ENCODE measurements around the gene ULK4. TPM values are rescaled to one million over a fixed set of nuclear protein-coding genes. Genes with fewer than 3 reads are reported as not detected.

The ULK4 gene
- total RNA-seq, 4 donors from 2014 or later: 2.0 to 3.0 (median 2.3) TPM

DNA sequence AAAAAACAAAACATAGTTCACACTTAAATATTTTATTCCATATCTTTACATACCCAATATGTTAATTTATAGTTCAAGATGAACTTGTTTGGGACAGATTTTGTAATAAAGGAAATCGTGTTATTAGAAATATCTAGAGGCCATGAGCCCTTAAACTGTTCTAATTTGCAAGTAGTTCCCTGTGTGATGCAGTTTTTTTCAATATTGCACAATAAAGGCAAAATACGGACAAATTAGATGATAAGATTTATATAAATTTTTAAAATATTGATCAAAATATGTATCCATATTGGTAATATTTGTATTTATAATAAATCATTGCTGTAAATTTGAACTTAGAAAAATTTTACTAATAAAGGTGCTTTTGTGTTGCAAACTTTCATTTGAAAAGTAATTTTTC lies 738.8 kb downstream of the ULK4 start:
- DNase-seq: no peak
- Histone ChIP-seq H3K36me3 (peaks cover 2 to 19% of the 10 kb centered on the region in 2 donors), H3K27me3 (no peaks in the 10 kb centered on the region), H3K27ac (peak overlapping the region in 3 of 4 donors; percentile 36 to 50 (median 47)), H3K4me1 (peaks cover 55 to 63% of the 10 kb centered on the region in 2 donors), H3K4me3 (no peak overlapping the region), H3K9me3 (no peaks in the 10 kb centered on the region)
- intact Hi-C loops (cut with DNase I; ENCODE audit: low total_unique reads) (loop anchor here (5.0 kb wide), 1 partner anchor 696 kb away; no protein-coding TSS in a partner anchor), in situ Hi-C loops (cut with MboI; ENCODE audit: low sequenced_read_pairs in 4 of 4) (loop anchor here in 3 of 4 donors (25.0 kb wide), 2 partner anchors 636 to 911 kb away; partner anchors contain the start of gene EIF1B (in 2 of the 3))
- no peak for TF ChIP-seq POLR2A (IDR thresholded peaks at IDR 0.05)
- TF ChIP-seq, protein P1, sequence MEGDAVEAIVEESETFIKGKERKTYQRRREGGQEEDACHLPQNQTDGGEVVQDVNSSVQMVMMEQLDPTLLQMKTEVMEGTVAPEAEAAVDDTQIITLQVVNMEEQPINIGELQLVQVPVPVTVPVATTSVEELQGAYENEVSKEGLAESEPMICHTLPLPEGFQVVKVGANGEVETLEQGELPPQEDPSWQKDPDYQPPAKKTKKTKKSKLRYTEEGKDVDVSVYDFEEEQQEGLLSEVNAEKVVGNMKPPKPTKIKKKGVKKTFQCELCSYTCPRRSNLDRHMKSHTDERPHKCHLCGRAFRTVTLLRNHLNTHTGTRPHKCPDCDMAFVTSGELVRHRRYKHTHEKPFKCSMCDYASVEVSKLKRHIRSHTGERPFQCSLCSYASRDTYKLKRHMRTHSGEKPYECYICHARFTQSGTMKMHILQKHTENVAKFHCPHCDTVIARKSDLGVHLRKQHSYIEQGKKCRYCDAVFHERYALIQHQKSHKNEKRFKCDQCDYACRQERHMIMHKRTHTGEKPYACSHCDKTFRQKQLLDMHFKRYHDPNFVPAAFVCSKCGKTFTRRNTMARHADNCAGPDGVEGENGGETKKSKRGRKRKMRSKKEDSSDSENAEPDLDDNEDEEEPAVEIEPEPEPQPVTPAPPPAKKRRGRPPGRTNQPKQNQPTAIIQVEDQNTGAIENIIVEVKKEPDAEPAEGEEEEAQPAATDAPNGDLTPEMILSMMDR (IDR thresholded peaks at IDR 0.05 in 4 of 5, conservative IDR thresholded peaks at IDR 0.05 in 1 of 5): no peak
- no peak for ATAC-seq

DNA sequence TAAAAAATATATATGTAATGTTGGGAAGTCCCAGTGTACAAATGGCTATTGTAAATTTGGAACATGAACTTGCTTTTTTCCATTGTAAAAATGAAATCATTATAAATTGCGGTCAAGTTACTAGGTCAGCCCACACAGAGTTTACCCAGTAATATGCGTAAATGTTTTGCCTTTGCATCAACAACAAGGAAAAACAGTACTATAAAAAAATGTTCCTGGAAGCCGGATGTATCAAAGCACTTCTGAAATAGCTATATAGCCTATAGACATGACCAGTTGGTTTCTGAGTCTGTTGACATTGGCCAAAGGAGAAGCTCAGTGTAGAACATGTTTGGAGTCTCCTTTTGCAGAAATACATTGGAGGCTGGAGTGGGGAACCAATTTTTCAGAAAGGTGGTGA lies 739.4 kb downstream of the ULK4 start:
- H3K36me3 ChIP-seq: peaks cover 2 to 19% of the 10 kb centered on the region in 2 donors
- no peaks in the 10 kb centered on the region for H3K27me3 ChIP-seq
- ATAC-seq: no peak
- TF ChIP-seq, protein P1 (IDR thresholded peaks at IDR 0.05 in 4 of 5, conservative IDR thresholded peaks at IDR 0.05 in 1 of 5): no peak
- no peak for TF ChIP-seq POLR2A (IDR thresholded peaks at IDR 0.05)
- in situ Hi-C loops (cut with MboI; ENCODE audit: low sequenced_read_pairs in 4 of 4): loop anchor here in 3 of 4 donors (25.0 kb wide), 2 partner anchors 635 to 910 kb away; partner anchors contain the start of gene EIF1B (in 2 of the 3)
- DNase-seq: no peak
- H3K9me3 ChIP-seq: no peaks in the 10 kb centered on the region
- H3K4me1 ChIP-seq: peaks cover 58 to 67% of the 10 kb centered on the region in 2 donors
- peak overlapping the region in 1 of 4 donors; percentile 47 for H3K27ac ChIP-seq
- H3K4me3 ChIP-seq: no peak overlapping the region
- intact Hi-C loops (cut with DNase I; ENCODE audit: low total_unique reads): loop anchor here (5.0 kb wide), 1 partner anchor 695 kb away; no protein-coding TSS in a partner anchor

DNA sequence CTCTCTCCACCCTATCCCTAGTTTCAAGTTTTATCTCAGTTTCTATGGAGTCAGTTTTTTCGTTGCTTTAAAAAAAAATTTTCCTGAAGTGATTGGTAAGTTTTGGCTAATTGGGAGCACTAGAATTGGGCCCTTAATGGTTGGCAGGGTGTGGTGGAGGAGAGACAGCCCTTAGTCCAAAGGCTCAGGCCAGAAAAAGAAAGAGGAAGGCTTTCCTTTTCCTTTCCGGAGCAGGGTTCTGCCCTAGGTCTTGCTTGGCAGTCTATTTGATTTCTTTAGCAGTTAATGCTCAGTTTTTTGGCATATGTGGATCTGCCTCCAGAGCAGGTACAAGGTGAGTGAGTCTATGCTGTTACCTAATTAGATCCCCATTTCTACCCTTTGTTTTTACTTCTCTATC lies 739.9 kb downstream of the ULK4 start:
- no peak overlapping the region for H3K4me3 ChIP-seq
- H3K9me3 ChIP-seq: no peaks in the 10 kb centered on the region
- H3K27ac ChIP-seq: peak overlapping the region in 1 of 4 donors; percentile 8
- intact Hi-C loops (cut with DNase I; ENCODE audit: low total_unique reads) (loop anchor here (5.0 kb wide), 1 partner anchor 695 kb away; no protein-coding TSS in a partner anchor), in situ Hi-C loops (cut with MboI; ENCODE audit: low sequenced_read_pairs in 4 of 4) (loop anchor here in 3 of 4 donors (25.0 kb wide), 2 partner anchors 635 to 910 kb away; partner anchors contain the start of gene EIF1B (in 2 of the 3))
- TF ChIP-seq, protein P1 (IDR thresholded peaks at IDR 0.05 in 4 of 5, conservative IDR thresholded peaks at IDR 0.05 in 1 of 5): no peak
- TF ChIP-seq POLR2A (IDR thresholded peaks at IDR 0.05): no peak
- H3K27me3 ChIP-seq: no peaks in the 10 kb centered on the region
- peaks cover 63 to 72% of the 10 kb centered on the region in 2 donors for H3K4me1 ChIP-seq
- peaks cover 2 to 19% of the 10 kb centered on the region in 2 donors for H3K36me3 ChIP-seq
- ATAC-seq: no peak
- no peak for DNase-seq

DNA sequence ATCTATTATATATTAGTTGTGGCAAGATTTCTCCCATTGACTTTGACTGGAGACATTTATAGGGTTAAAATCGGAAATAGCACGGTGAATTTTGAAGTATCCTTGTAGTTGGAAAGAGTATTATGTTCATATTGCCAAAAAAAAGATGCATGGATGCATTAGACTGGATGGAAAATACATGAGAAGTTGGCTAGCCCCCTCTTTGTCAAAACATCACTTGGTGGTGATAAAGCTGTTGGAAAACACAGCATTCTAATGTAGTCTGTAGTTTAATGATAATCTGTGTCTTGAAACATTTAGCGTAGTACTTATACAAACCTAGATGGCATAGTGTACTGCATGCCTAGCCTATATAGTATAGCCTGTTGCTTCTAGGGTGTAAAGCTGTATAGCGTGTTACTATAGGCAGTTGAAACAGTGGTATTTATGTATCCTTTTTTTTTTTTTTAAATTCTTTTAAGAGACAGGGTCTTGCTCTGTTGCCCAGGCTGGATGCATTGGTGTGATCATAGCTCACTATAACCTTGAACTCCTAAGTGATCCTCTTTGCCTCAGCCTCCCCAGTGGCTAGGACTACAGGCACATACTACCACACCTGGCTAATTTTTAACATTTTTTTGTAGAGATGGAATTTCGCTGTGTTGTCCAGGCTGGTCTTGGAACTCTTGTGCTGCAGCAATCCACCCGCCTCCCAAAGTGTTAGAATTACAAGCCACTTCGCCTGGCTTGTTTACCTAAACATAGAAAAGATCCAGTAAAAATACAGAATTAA lies 740.8 kb downstream of the ULK4 start:
- peaks cover 72 to 78% of the 10 kb centered on the region in 2 donors for H3K4me1 ChIP-seq

More for the DNA sequence above, 740.8 kb downstream of the ULK4 start:
- intact Hi-C loops (cut with DNase I; ENCODE audit: low total_unique reads): loop anchor here (2.0 to 5.0 kb wide), 2 partner anchors 14 to 694 kb away; no protein-coding TSS in a partner anchor
- Histone ChIP-seq H3K4me3 (no peak overlapping the region), H3K27me3 (no peaks in the 10 kb centered on the region), H3K27ac (no peak overlapping the region), H3K9me3 (no peaks in the 10 kb centered on the region), H3K36me3 (peaks cover 2 to 14% of the 10 kb centered on the region in 2 donors)
- DNase-seq: no peak
- ATAC-seq: no peak
- TF ChIP-seq, protein P1 (IDR thresholded peaks at IDR 0.05 in 4 of 5, conservative IDR thresholded peaks at IDR 0.05 in 1 of 5): no peak
- no peak for TF ChIP-seq POLR2A (IDR thresholded peaks at IDR 0.05)
- in situ Hi-C loops (cut with MboI; ENCODE audit: low sequenced_read_pairs in 4 of 4): loop anchor here in 3 of 4 donors (25.0 kb wide), 2 partner anchors 634 to 909 kb away; partner anchors contain the start of gene EIF1B (in 2 of the 3)

All from gastrocnemius medialis (tissue), 4 donors.